Activated CD8-positive, alpha-beta T cell treated with anti-CD3 and anti-CD28 coated beads for 36 hours (primary cell): Measurements from ENCODE around the gene ADGRV1. TPM values are rescaled to one million over a fixed set of nuclear protein-coding genes. Genes with fewer than 3 reads are reported as not detected.
"Not testable (repeated sequence)": the region's sequence is repeated elsewhere in the genome, so short reads cannot be mapped to it uniquely, and the experiment has no call there.

Source experiments
- ATAC-seq: fragments of 200-7000 bp; cut with Tn5 transposase; one replicate; pipeline ENCODE4 v1.10.0; 2021; ENCODE audit warnings: mild to moderate bottlenecking, moderate library complexity
- CTCF ChIA-PET: fragments of 350-600 bp; sonication (Branson Sonifier 250); formaldehyde crosslinking; loops from one replicate; lab custom pipeline; 2021; ENCODE audit warnings: antibody characterized with exemption; lab: Charles Lee
- POLR2A ChIA-PET: fragments of 350-600 bp; sonication (Branson Sonifier 250); formaldehyde crosslinking; loops from one replicate; lab custom pipeline; 2021; ENCODE audit warnings: antibody characterized with exemption; lab: Charles Lee
- DNase-seq: peaks from one replicate; pipeline ENCODE4 v3.0.0-alpha.2; 2020
- H3K27ac Mint-ChIP-seq: one replicate; pipeline ENCODE4 v1.8.0; 2021; ENCODE audit warnings: mild to moderate bottlenecking, mixed read lengths
- H3K27me3 Mint-ChIP-seq: one replicate; pipeline ENCODE4 v1.8.0; 2021; ENCODE audit warnings: mixed read lengths
- H3K36me3 Mint-ChIP-seq: one replicate; pipeline ENCODE4 v1.8.0; 2021; ENCODE audit warnings: low read depth, mixed read lengths
- H3K4me1 Mint-ChIP-seq: one replicate; pipeline ENCODE4 v1.8.0; 2021; ENCODE audit warnings: low read depth, mixed read lengths
- H3K4me3 Mint-ChIP-seq: one replicate; pipeline ENCODE4 v1.8.0; 2021; ENCODE audit warnings: mild to moderate bottlenecking, moderate library complexity, mixed read lengths
- H3K9me3 Mint-ChIP-seq: one replicate; pipeline ENCODE4 v1.8.0; 2021; ENCODE audit warnings: mixed read lengths
- CTCF ChIP-seq: fragments of 200-600 bp; IDR thresholded peaks from one replicate; pipeline ENCODE4 v1.8.0; 2022; ENCODE audit warnings: antibody characterized with exemption, mild to moderate bottlenecking
- intact Hi-C: fragments of 100-400 bp; cut with micrococcal nuclease; formaldehyde crosslinking; loops from one replicate; pipeline ENCODE4 v1.10.0; 2022
- total RNA-seq, 2 experiments: library from RNA; stranded (reverse); gene quantifications; one replicate each; pipeline ENCODE4 v1.2.3, GENCODE V29; 2021

ADGRV1 gene
- total RNA-seq, 2 experiments from 2014 or later: 0.18 TPM; not detected in 1

GRCh38 chr5:90590170-90590569 is 31.6 kb downstream of the ADGRV1 start:
- DNase-seq: no peak
- POLR2A ChIA-PET: no interaction called here
- ATAC-seq: no peak

GRCh38 chr5:90593083-90593482 is 34.5 kb downstream of the ADGRV1 start:
- POLR2A ChIA-PET, H3K4me3 Mint-ChIP-seq, CTCF ChIA-PET, H3K4me1 Mint-ChIP-seq, H3K36me3 Mint-ChIP-seq, ATAC-seq, H3K9me3 Mint-ChIP-seq, DNase-seq, intact Hi-C loops, H3K27me3 Mint-ChIP-seq, H3K27ac Mint-ChIP-seq: not testable (repeated sequence)

More at GRCh38 chr5:90590170-90590569, 31.6 kb downstream of the ADGRV1 start:
- CTCF ChIA-PET: no interaction called here
- no peak overlapping the region for H3K4me3 Mint-ChIP-seq
- H3K4me1 Mint-ChIP-seq: no peaks in the 10 kb centered on the region
- intact Hi-C loops: no loop called here
- H3K27ac Mint-ChIP-seq: no peak overlapping the region
- no peaks in the 10 kb centered on the region for H3K36me3 Mint-ChIP-seq
- peaks cover 3% of the 10 kb centered on the region for H3K9me3 Mint-ChIP-seq
- TF ChIP-seq CTCF: no peak
- H3K27me3 Mint-ChIP-seq: peaks cover 19% of the 10 kb centered on the region

GRCh38 chr5:90595766-90596165 is 37.2 kb downstream of the ADGRV1 start:
- H3K9me3 Mint-ChIP-seq, POLR2A ChIA-PET, H3K4me1 Mint-ChIP-seq, ATAC-seq, intact Hi-C loops, H3K4me3 Mint-ChIP-seq, H3K27me3 Mint-ChIP-seq, H3K27ac Mint-ChIP-seq, DNase-seq, H3K36me3 Mint-ChIP-seq, CTCF ChIA-PET: not testable (repeated sequence)

GRCh38 chr5:90598293-90598692 is 39.7 kb downstream of the ADGRV1 start:
- no peak for TF ChIP-seq CTCF
- no peak overlapping the region for H3K4me3 Mint-ChIP-seq
- POLR2A ChIA-PET: no interaction called here
- intact Hi-C loops: no loop called here
- no peak for DNase-seq
- H3K27me3 Mint-ChIP-seq: peaks cover 7% of the 10 kb centered on the region
- CTCF ChIA-PET: interaction anchor here (1.2 kb wide), 1 partner anchor 186 kb away, joined by 3 read pairs; no protein-coding TSS in a partner anchor
- H3K27ac Mint-ChIP-seq: no peak overlapping the region
- ATAC-seq: no peak
- no peaks in the 10 kb centered on the region for H3K4me1 Mint-ChIP-seq
- peaks cover under 1% of the 10 kb centered on the region for H3K9me3 Mint-ChIP-seq
- H3K36me3 Mint-ChIP-seq: no peaks in the 10 kb centered on the region

GRCh38 chr5:90600307-90600706 is 41.7 kb downstream of the ADGRV1 start:
- DNase-seq, H3K36me3 Mint-ChIP-seq, intact Hi-C loops, H3K4me1 Mint-ChIP-seq, POLR2A ChIA-PET, CTCF ChIA-PET, ATAC-seq, H3K9me3 Mint-ChIP-seq, H3K4me3 Mint-ChIP-seq, H3K27ac Mint-ChIP-seq: not testable (repeated sequence)
- peaks cover 11% of the 10 kb centered on the region for H3K27me3 Mint-ChIP-seq

GRCh38 chr5:90601468-90601867 is 42.9 kb downstream of the ADGRV1 start:
- Mint-ChIP-seq H3K9me3 (no peaks in the 10 kb centered on the region), H3K27me3 (peaks cover 14% of the 10 kb centered on the region), H3K27ac (no peak overlapping the region), H3K4me1 (no peaks in the 10 kb centered on the region), H3K36me3 (no peaks in the 10 kb centered on the region), H3K4me3 (no peak overlapping the region)
- CTCF ChIA-PET: no interaction called here
- ATAC-seq: no peak
- intact Hi-C loops: no loop called here
- POLR2A ChIA-PET: no interaction called here
- TF ChIP-seq CTCF: no peak
- no peak for DNase-seq

- POLR2A ChIA-PET: no interaction called here
- intact Hi-C loops: no loop called here
- H3K4me1 Mint-ChIP-seq: no peaks in the 10 kb centered on the region
- no peak for DNase-seq
- CTCF ChIA-PET: no interaction called here
- H3K27ac Mint-ChIP-seq: no peak overlapping the region
- H3K4me3 Mint-ChIP-seq: no peak overlapping the region
- no peak for ATAC-seq
- no peaks in the 10 kb centered on the region for H3K36me3 Mint-ChIP-seq
- H3K27me3 Mint-ChIP-seq: peaks cover 13% of the 10 kb centered on the region
- H3K9me3 Mint-ChIP-seq: no peaks in the 10 kb centered on the region
- no peak for TF ChIP-seq CTCF
Observed at GRCh38 chr5:90602681-90603080, 44.1 kb downstream of the ADGRV1 start.
